ENCODE results near the gene LHX5. TPM values are rescaled to one million over a fixed set of nuclear protein-coding genes. Genes with fewer than 3 reads are reported as not detected.
A peak's percentile ranks its signal among the peaks of the same experiment; 100 is the strongest.

The LHX5 gene
- total RNA-seq, 1 experiment from 2014 or later: 1.9 TPM

GRCh38 chr12:113467142-113467501, 4.5 kb downstream of the LHX5 start:
- Histone ChIP-seq H2BK20ac (ENCODE audit: low read depth, low read length, poor library complexity, severe bottlenecking) (no peak overlapping the region), H3K79me2 (ENCODE audit: insufficient read depth, low read length) (no peaks in the 10 kb centered on the region), H4K91ac (ENCODE audit: insufficient read length, low read depth, low read length) (no peak overlapping the region), H4K20me1 (ENCODE audit: control insufficient read depth, insufficient read depth, insufficient read length) (no peaks in the 10 kb centered on the region), H2BK5ac (ENCODE audit: insufficient read length, low read length) (no peak overlapping the region), H2BK12ac (ENCODE audit: insufficient read length, low read depth, low read length) (no peak overlapping the region), H4K5ac (ENCODE audit: insufficient read length, low read depth, low read length) (no peak overlapping the region), H3K4me2 (ENCODE audit: insufficient read depth, insufficient read length, low read length) (peak overlapping the region; percentile 32), H3K14ac (ENCODE audit: insufficient read depth, low read length) (no peak overlapping the region), H2BK120ac (ENCODE audit: low read depth, low read length, poor library complexity, severe bottlenecking) (no peak overlapping the region), H2BK15ac (ENCODE audit: low read depth, low read length) (no peak overlapping the region), H3K18ac (ENCODE audit: insufficient read length, low read depth, low read length) (no peak overlapping the region), H3K27ac (ENCODE audit: insufficient read length, low read depth, low read length) (no peak overlapping the region), H3K56ac (ENCODE audit: insufficient read length, low read depth, low read length) (no peak overlapping the region), H3K23me2 (ENCODE audit: insufficient read length, low read depth, low read length, poor library complexity, severe bottlenecking) (peaks cover 17% of the 10 kb centered on the region), H4K8ac (replicated peaks; ENCODE audit: insufficient read length, low read depth, low read length) (no peak overlapping the region), H3K4me1 (ENCODE audit: insufficient read depth, low read length) (no peaks in the 10 kb centered on the region; the same call in 1 of the 2 replicates), H3T11ph (ENCODE audit: low read length) (no peak overlapping the region), H3K9me3 (ENCODE audit: control insufficient read depth, low read depth, low read length) (no peaks in the 10 kb centered on the region), H3K9ac (ENCODE audit: extremely low read depth, insufficient read length, low read length) (no peak overlapping the region), H3K79me1 (ENCODE audit: insufficient read depth, low read depth, low read length, poor library complexity, severe bottlenecking) (no peaks in the 10 kb centered on the region), H3K27me3 (ENCODE audit: insufficient read depth, low read length) (peaks cover 96% of the 10 kb centered on the region), H2AFZ (ENCODE audit: low read length) (no peak overlapping the region), H3K4ac (ENCODE audit: low read depth, low read length) (no peak overlapping the region), H2AK5ac (ENCODE audit: insufficient read length, low read length) (no peak overlapping the region), H3K23ac (ENCODE audit: insufficient read length, low read depth, low read length) (no peak overlapping the region)
- DNase-seq: peak; percentile 47
- Mint-ChIP-seq H3K27ac (no peak overlapping the region; a peak in 1 of 7 replicates), H3K27me3 (ENCODE audit: low read depth) (peaks cover 99% of the 10 kb centered on the region), H3K4me1 (peaks cover 53 to 67% of the 10 kb centered on the region in 2 experiments), H3K36me3 (ENCODE audit: insufficient read depth in 1 of 3, low read depth in 3 of 3) (peaks cover 0 to 31% (median 2%) of the 10 kb centered on the region in 3 experiments; a peak in 5 of 7 replicates), H3K9me3 (peaks cover 0 to 2% of the 10 kb centered on the region in 2 experiments; a peak in 2 of 5 replicates), H3K4me3 (peak overlapping the region; percentile 51 to 79)
- TF ChIP-seq CTCF (conservative IDR thresholded peaks at IDR 0.05): no peak
- no CpG with 5 or more reads among the region's 31 CpGs for WGBS (ENCODE audit: extremely low coverage, insufficient read length, low lambda C conversion rate)
